IMR-90 (cell line): ENCODE results near the gene COL11A2. TPM values are rescaled to one million over a fixed set of nuclear protein-coding genes. Genes with fewer than 3 reads are reported as not detected.

Source experiments
- ATAC-seq: fragments of 200-7000 bp; cut with Tn5 transposase; 2 replicates; pipeline ENCODE4 v1.9.1; 2020; ENCODE audit warnings: low read depth, mild to moderate bottlenecking, moderate library complexity
- BruUV-seq: library from RNA; stranded (reverse); fragments of 400-500 nt; replicated peaks from 2 replicates; lab custom pipeline; 2021; lab: Mats Ljungman, UMichigan
- CTCF ChIA-PET: fragments of 300-600 bp; formaldehyde crosslinking; extraction: SDS; loops from one replicate; lab custom pipeline; 2021; ENCODE audit warnings: antibody characterized with exemption; lab: Yijun Ruan, JAX
- POLR2A ChIA-PET: fragments of 300-600 bp; sonication (Branson Sonifier 250); formaldehyde crosslinking; loops from one replicate; lab custom pipeline; 2022; ENCODE audit warnings: antibody characterized with exemption; ENCODE audit not compliant: unreplicated experiment; lab: Charles Lee
- DNase-seq: peaks from one replicate; pipeline ENCODE4 v3.0.0; 2013
- H2AFZ ChIP-seq: replicated peaks from 2 replicates; pipeline ENCODE3; 2013; ENCODE audit warnings: low read length, mild to moderate bottlenecking; ENCODE audit not compliant: poor library complexity
- H2AK5ac ChIP-seq: 2 replicates; pipeline ENCODE4 v1.6.1; 2013; ENCODE audit warnings: low read depth, low read length, inconsistent platforms
- H2AK9ac ChIP-seq: replicated peaks from 2 replicates; pipeline ENCODE3; 2013; ENCODE audit warnings: mild to moderate bottlenecking, low read depth, low read length, moderate library complexity; ENCODE audit not compliant: poor library complexity
- H2BK120ac ChIP-seq: 2 replicates; pipeline ENCODE4 v1.6.1; 2013; ENCODE audit warnings: low read depth, low read length, inconsistent platforms
- H2BK15ac ChIP-seq: 3 replicates; pipeline ENCODE4 v1.6.1; 2013; ENCODE audit warnings: low read depth, low read length, inconsistent platforms
- H2BK20ac ChIP-seq: 2 replicates; pipeline ENCODE4 v1.6.1; 2013; ENCODE audit warnings: low read depth, mild to moderate bottlenecking, inconsistent platforms, low read length, moderate library complexity
- H2BK5ac ChIP-seq: 2 replicates; pipeline ENCODE4 v1.6.1; 2013; ENCODE audit warnings: mild to moderate bottlenecking, low read depth, low read length, inconsistent platforms; ENCODE audit not compliant: poor library complexity, severe bottlenecking
- H3K14ac ChIP-seq: replicated peaks from 2 replicates; pipeline ENCODE4 v1.6.1; 2013; ENCODE audit warnings: low read depth, low read length, inconsistent platforms
- H3K18ac ChIP-seq: 2 replicates; pipeline ENCODE4 v1.6.1; 2013; ENCODE audit warnings: low read depth, low read length, control low read depth
- H3K23ac ChIP-seq: 2 replicates; pipeline ENCODE4 v1.6.1; 2013; ENCODE audit warnings: low read depth, low read length, inconsistent platforms
- H3K27ac ChIP-seq: 2 replicates; pipeline ENCODE4 v1.5.1; 2013; ENCODE audit warnings: mild to moderate bottlenecking, control low read depth, low read length; ENCODE audit not compliant: insufficient read depth
- H3K27me3 ChIP-seq: 2 replicates; pipeline ENCODE4 v1.6.1; 2013; ENCODE audit warnings: low read length; ENCODE audit not compliant: control insufficient read depth, insufficient read depth
- H3K36me3 ChIP-seq: 2 replicates; pipeline ENCODE4 v1.6.1; 2013; ENCODE audit warnings: low read length, mixed read lengths; ENCODE audit not compliant: control insufficient read depth, insufficient read depth
- H3K4ac ChIP-seq: 2 replicates; pipeline ENCODE4 v1.6.1; 2013; ENCODE audit warnings: low read depth, low read length, inconsistent platforms
- H3K4me1 ChIP-seq: 2 replicates; pipeline ENCODE4 v1.6.1; 2013; ENCODE audit warnings: low read length, mixed read lengths; ENCODE audit not compliant: control insufficient read depth, insufficient read depth
- H3K4me2 ChIP-seq: 2 replicates; pipeline ENCODE4 v1.6.1; 2013; ENCODE audit warnings: low read depth, mild to moderate bottlenecking, control low read depth, low read length, moderate library complexity
- H3K4me3 ChIP-seq: 2 replicates; pipeline ENCODE4 v1.5.1; 2013; ENCODE audit warnings: low read depth, mild to moderate bottlenecking, control low read depth, low read length, moderate library complexity; ENCODE audit not compliant: insufficient read depth
- H3K56ac ChIP-seq: 2 replicates; pipeline ENCODE4 v1.6.1; 2013; ENCODE audit warnings: low read length, inconsistent platforms; ENCODE audit not compliant: insufficient read depth; ENCODE audit errors: extremely low read depth
- H3K79me1 ChIP-seq, 2 experiments: 2 replicates each; pipeline ENCODE4 v1.6.1; 2013; ENCODE audit warnings: low read length in 2 of 2, inconsistent platforms in 1 of 2, low read depth in 1 of 2
- H3K9ac ChIP-seq: 2 replicates; pipeline ENCODE4 v1.6.1; 2013; ENCODE audit warnings: low read depth, low read length, control low read depth
- H3K9me1 ChIP-seq: 2 replicates; pipeline ENCODE4 v1.6.1; 2013; ENCODE audit warnings: low read length, inconsistent platforms; ENCODE audit not compliant: insufficient read depth
- H3K9me3 ChIP-seq: 2 replicates; pipeline ENCODE4 v1.6.1; 2013; ENCODE audit warnings: low read length; ENCODE audit not compliant: control insufficient read depth, insufficient read depth
- H4K20me1 ChIP-seq: 2 replicates; pipeline ENCODE4 v1.6.1; 2013; ENCODE audit warnings: low read length, inconsistent platforms; ENCODE audit not compliant: insufficient read depth
- H4K5ac ChIP-seq: 2 replicates; pipeline ENCODE4 v1.6.1; 2013; ENCODE audit warnings: mild to moderate bottlenecking, low read depth, low read length, control low read depth
- H4K8ac ChIP-seq, 2 experiments: 2 replicates each; pipeline ENCODE4 v1.6.1; 2013; ENCODE audit warnings: low read depth in 2 of 2, low read length in 2 of 2, control low read depth in 1 of 2, inconsistent platforms in 1 of 2
- H4K91ac ChIP-seq: 2 replicates; pipeline ENCODE4 v1.6.1; 2013; ENCODE audit warnings: low read depth, low read length, inconsistent platforms; ENCODE audit not compliant: insufficient read depth
- BHLHE40 ChIP-seq: fragments of 150-350 bp; IDR thresholded peaks from 2 replicates; pipeline ENCODE4 v1.6.1; 2016; ENCODE audit warnings: mild to moderate bottlenecking, low read depth, low read length
- CEBPB ChIP-seq: IDR thresholded peaks from 2 replicates; pipeline ENCODE4 v1.6.1; 2012; ENCODE audit warnings: low read depth, low read length, improper control_type of control experiment
- CHD1 ChIP-seq: IDR thresholded peaks from 2 replicates; pipeline ENCODE4 v1.6.1; 2012; ENCODE audit warnings: low read depth, low read length, improper control_type of control experiment
- MAFK ChIP-seq: IDR thresholded peaks from 2 replicates; pipeline ENCODE4 v1.6.1; 2012; ENCODE audit warnings: low read depth, low read length, improper control_type of control experiment
- NFE2L2 ChIP-seq: fragments of 150-350 bp; IDR thresholded peaks from 2 replicates; pipeline ENCODE4 v1.6.1; 2016; ENCODE audit warnings: low read depth, mild to moderate bottlenecking, low read length
- RAD21 ChIP-seq: IDR thresholded peaks from 2 replicates; pipeline ENCODE4 v1.6.1; 2012; ENCODE audit warnings: low read length, improper control_type of control experiment
- RFX5 ChIP-seq: IDR thresholded peaks from 2 replicates; pipeline ENCODE4 v1.8.0; 2012; ENCODE audit warnings: low read depth, mild to moderate bottlenecking, low read length, moderate library complexity
- USF2 ChIP-seq: fragments of 150-350 bp; IDR thresholded peaks from 2 replicates; pipeline ENCODE4 v1.6.1; 2017; ENCODE audit warnings: mild to moderate bottlenecking, antibody characterized with exemption, low read length, low read depth
- dilution Hi-C: fragments of 300-500 bp; cut with HindIII; formaldehyde crosslinking; loops from one replicate; pipeline ENCODE4 v1.14.3; 2018; ENCODE audit warnings: low sequenced_read_pairs; ENCODE audit not compliant: unreplicated experiment
- in situ Hi-C: fragments of 300-500 bp; cut with MboI; formaldehyde crosslinking; loops from 3 replicates; pipeline ENCODE4 v1.14.3; 2019; ENCODE audit warnings: low sequenced_read_pairs, inconsistent platforms, mixed read lengths
- intact Hi-C: fragments of 100-400 bp; cut with micrococcal nuclease; formaldehyde crosslinking; loops from 2 replicates; pipeline ENCODE4 v1.10.0; 2022
- polyA plus RNA-seq, 3 experiments: library from polyadenylated mRNA; depleted of rRNA; stranded (reverse); fragments of >200 nt; gene quantifications; 2 replicates each; pipeline ENCODE4 v1.2.3, GENCODE V29; 2012; ENCODE audit warnings: low replicate concordance in 1 of 3
- total RNA-seq: library from RNA; depleted of rRNA; stranded (reverse); fragments of >200 nt; gene quantifications from 2 replicates; pipeline ENCODE4 v1.2.3, GENCODE V29; 2012
- TF ChIP-seq, protein P1 (sequence below): fragments of 150-350 bp; IDR thresholded peaks from 2 replicates; pipeline ENCODE4 v1.6.1; 2016; ENCODE audit warnings: low read depth, mild to moderate bottlenecking, low read length, moderate library complexity, borderline replicate concordance

COL11A2 gene
- total and polyA plus RNA-seq, 2 of the 4 experiments (the other 2 are of a cell fraction) = under 0.01 to 0.38 TPM

DNA sequence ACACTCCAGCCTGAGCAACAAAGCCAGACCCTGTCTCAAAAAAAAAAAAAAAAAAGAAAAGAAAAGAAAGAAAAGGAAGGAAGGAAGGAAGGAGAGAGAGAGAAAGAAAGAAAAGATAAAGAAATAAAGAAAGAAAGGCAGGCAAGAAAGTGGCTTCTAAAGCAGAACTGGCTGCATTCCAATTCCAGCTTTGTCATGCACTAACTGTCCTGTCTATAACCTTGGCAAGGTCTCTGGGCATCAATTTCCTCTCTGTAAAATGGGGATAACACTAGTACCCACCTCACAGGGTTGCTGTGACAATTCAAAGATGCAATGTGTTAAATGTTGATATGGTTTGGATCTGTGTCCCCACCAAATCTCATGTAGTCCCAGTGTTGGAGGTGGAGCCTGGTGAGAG is 44.1 kb upstream of the COL11A2 start:
- CTCF ChIA-PET = no interaction called here
- in situ Hi-C loops = no loop called here

More for the DNA sequence above, 44.1 kb upstream of the COL11A2 start:
- Histone ChIP-seq H4K20me1 (no peaks in the 10 kb centered on the region), H3K36me3 (no peaks in the 10 kb centered on the region), H2BK15ac (no peak overlapping the region), H4K91ac (no peak overlapping the region), H3K4me2 (no peak overlapping the region), H3K9ac (no peak overlapping the region), H2AK5ac (no peak overlapping the region), H2AFZ (no peak overlapping the region), H4K5ac (no peak overlapping the region), H2BK120ac (no peak overlapping the region), H2BK20ac (no peak overlapping the region), H3K27me3 (peaks cover 54% of the 10 kb centered on the region), H3K27ac (no peak overlapping the region), H3K18ac (no peak overlapping the region), H3K4ac (no peak overlapping the region), H3K14ac (no peak overlapping the region), H3K23ac (no peak overlapping the region), H3K56ac (no peak overlapping the region), H3K4me3 (no peak overlapping the region), H3K4me1 (no peaks in the 10 kb centered on the region), H3K79me1 (no peaks in the 10 kb centered on the region), H4K8ac (no peak overlapping the region), H3K9me1 (no peaks in the 10 kb centered on the region), H2BK5ac (no peak overlapping the region), H2AK9ac (no peak overlapping the region), H3K9me3 (no peaks in the 10 kb centered on the region)
- TF ChIP-seq, protein P1, sequence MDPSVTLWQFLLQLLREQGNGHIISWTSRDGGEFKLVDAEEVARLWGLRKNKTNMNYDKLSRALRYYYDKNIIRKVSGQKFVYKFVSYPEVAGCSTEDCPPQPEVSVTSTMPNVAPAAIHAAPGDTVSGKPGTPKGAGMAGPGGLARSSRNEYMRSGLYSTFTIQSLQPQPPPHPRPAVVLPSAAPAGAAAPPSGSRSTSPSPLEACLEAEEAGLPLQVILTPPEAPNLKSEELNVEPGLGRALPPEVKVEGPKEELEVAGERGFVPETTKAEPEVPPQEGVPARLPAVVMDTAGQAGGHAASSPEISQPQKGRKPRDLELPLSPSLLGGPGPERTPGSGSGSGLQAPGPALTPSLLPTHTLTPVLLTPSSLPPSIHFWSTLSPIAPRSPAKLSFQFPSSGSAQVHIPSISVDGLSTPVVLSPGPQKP = no peak
- no peak for TF ChIP-seq CEBPB
- TF ChIP-seq NFE2L2 = no peak
- TF ChIP-seq MAFK = no peak
- no peak for TF ChIP-seq RFX5
- TF ChIP-seq RAD21 = no peak
- TF ChIP-seq USF2 = no peak
- no peak for TF ChIP-seq CHD1
- TF ChIP-seq BHLHE40 = no peak
- dilution Hi-C loops = no loop called here
- intact Hi-C loops = no loop called here
- no TSS peak for BruUV-seq
- POLR2A ChIA-PET = no interaction called here
- no peak for ATAC-seq
- DNase-seq = no peak
